SK-N-SH (cell line): Measurements from ENCODE around the gene NKD1. TPM values are rescaled to one million over a fixed set of nuclear protein-coding genes. Genes with fewer than 3 reads are reported as not detected.

Experiments
- CTCF ChIA-PET: fragments of 300-600, 350-600 bp; formaldehyde crosslinking; extraction: SDS; loops from one replicate; lab custom pipeline; 2021; lab: Yijun Ruan, JAX
- POLR2A ChIA-PET: fragments of 350-600 bp; sonication (Branson Sonifier 250); formaldehyde crosslinking; extraction: SDS; loops from one replicate; lab custom pipeline; 2020; ENCODE audit warnings: antibody characterized with exemption, inconsistent platforms; lab: Yijun Ruan, JAX
- DNase-seq: peaks from one replicate; pipeline ENCODE4 v3.0.0; 2012
- H2AFZ ChIP-seq: fragments of 200-600 bp; sonication (generic); 2 replicates; pipeline ENCODE4 v1.8.1; 2016; ENCODE audit warnings: antibody characterized with exemption, mild to moderate bottlenecking, low read depth
- H3F3A ChIP-seq: fragments of 200-600 bp; sonication (generic); replicated peaks from 2 replicates; pipeline ENCODE3; 2016; ENCODE audit warnings: antibody characterized with exemption, mild to moderate bottlenecking; ENCODE audit not compliant: insufficient read depth
- H3K27ac ChIP-seq, 2 experiments: fragments of 200-500 bp in 1 of 2; fragments of 200-600 bp in 1 of 2; sonication (Bioruptor generic) in 1 of 2; sonication (generic), shearing (Covaris generic) in 1 of 2; 2 replicates each; pipeline versions ENCODE4 v1.5.1 to v1.6.1; 2014 to 2016; ENCODE audit warnings: low read depth in 2 of 2, inconsistent platforms in 1 of 2, low read length in 1 of 2, mild to moderate bottlenecking in 1 of 2, mixed read lengths in 1 of 2
- H3K27me3 ChIP-seq: fragments of 200-600 bp; sonication (generic), shearing (Covaris generic); 2 replicates; pipeline ENCODE4 v1.6.1; 2016; ENCODE audit warnings: mixed run types; ENCODE audit not compliant: insufficient read depth
- H3K36me3 ChIP-seq, 2 experiments: fragments of 200-500 bp in 1 of 2; fragments of 200-600 bp in 1 of 2; sonication (Bioruptor generic) in 1 of 2; sonication (generic) in 1 of 2; replicated peaks in 1 of 2; 2 replicates each; pipeline versions ENCODE3 to v1.5.1; 2014 to 2016; ENCODE audit warnings: low read length in 1 of 2, mild to moderate bottlenecking in 1 of 2; ENCODE audit not compliant: insufficient read depth in 2 of 2, control insufficient read depth in 1 of 2
- H3K4me1 ChIP-seq, 2 experiments: fragments of 200-500 bp in 1 of 2; fragments of 200-600 bp in 1 of 2; sonication (Bioruptor generic) in 1 of 2; sonication (generic), shearing (Covaris generic) in 1 of 2; 2 replicates each; pipeline versions ENCODE4 v1.5.1 to v1.6.1; 2014 to 2016; ENCODE audit warnings: low read depth in 1 of 2, low read length in 1 of 2, mixed run types in 1 of 2; ENCODE audit not compliant: insufficient read depth in 2 of 2, control insufficient read depth in 1 of 2
- H3K4me2 ChIP-seq: fragments of 200-600 bp; sonication (generic), shearing (Covaris generic); 2 replicates; pipeline ENCODE4 v1.6.1; 2017; ENCODE audit warnings: mixed run types
- H3K4me3 ChIP-seq, 2 experiments: fragments of 200-500 bp in 1 of 2; fragments of 200-600 bp in 1 of 2; sonication (Bioruptor generic) in 1 of 2; sonication (generic), shearing (Covaris generic) in 1 of 2; 2 replicates each; pipeline versions ENCODE4 v1.5.1 to v1.8.1; 2014 to 2016; ENCODE audit warnings: low read depth in 2 of 2, inconsistent platforms in 1 of 2, low read length in 1 of 2, mild to moderate bottlenecking in 1 of 2, mixed read lengths in 1 of 2, moderate library complexity in 1 of 2
- H3K79me2 ChIP-seq: fragments of 200-600 bp; sonication (generic); 2 replicates; pipeline ENCODE4 v1.8.1; 2017; ENCODE audit warnings: mild to moderate bottlenecking; ENCODE audit not compliant: insufficient read depth
- H3K9ac ChIP-seq: fragments of 200-600 bp; sonication (generic); 2 replicates; pipeline ENCODE4 v1.6.1; 2017; ENCODE audit warnings: mixed run types
- H3K9me2 ChIP-seq: fragments of 200-600 bp; sonication (generic); 2 replicates; pipeline ENCODE4 v1.6.1; 2017; ENCODE audit warnings: mixed run types
- H3K9me3 ChIP-seq: fragments of 200-600 bp; sonication (generic); 2 replicates; pipeline ENCODE4 v1.6.1; 2017; ENCODE audit warnings: mixed run types, mild to moderate bottlenecking, moderate library complexity
- H4K20me1 ChIP-seq: fragments of 200-600 bp; sonication (generic); 2 replicates; pipeline ENCODE4 v1.6.1; 2017; ENCODE audit warnings: mild to moderate bottlenecking, mixed run types; ENCODE audit not compliant: insufficient read depth
- CHD2 ChIP-seq: fragments of 150-350 bp; IDR thresholded peaks from 2 replicates; pipeline ENCODE4 v1.6.1; 2018; ENCODE audit warnings: low read length; ENCODE audit not compliant: partially characterized antibody
- EZH2phosphoT487 ChIP-seq: fragments of 200-600 bp; sonication (generic); IDR thresholded peaks from 2 replicates; pipeline ENCODE4 v1.6.1; 2017; ENCODE audit warnings: low read depth, mixed run types, mild to moderate bottlenecking, antibody characterized with exemption, moderate library complexity, borderline replicate concordance
- FOSL2 ChIP-seq: IDR thresholded peaks from 2 replicates; pipeline ENCODE4 v1.4.0; 2012; ENCODE audit warnings: low read depth, mild to moderate bottlenecking, moderate library complexity, borderline replicate concordance
- FOXJ3 ChIP-seq: sonication (generic); formaldehyde crosslinking; IDR thresholded peaks from 2 replicates; pipeline ENCODE4 v1.5.1; 2020; ENCODE audit warnings: mild to moderate bottlenecking, missing genetic modification reagents
- FOXM1 ChIP-seq: IDR thresholded peaks from 2 replicates; pipeline ENCODE4 v1.4.0; 2012; ENCODE audit warnings: low read depth, mild to moderate bottlenecking
- GATA2 ChIP-seq: sonication (generic); formaldehyde crosslinking; IDR thresholded peaks from 2 replicates; pipeline ENCODE4 v1.5.0; 2020; ENCODE audit warnings: mild to moderate bottlenecking, missing genetic modification reagents
- JUND ChIP-seq: IDR thresholded peaks from 2 replicates; pipeline ENCODE4 v1.4.0; 2012
- NRF1 ChIP-seq: IDR thresholded peaks from 2 replicates; pipeline ENCODE4 v1.6.1; 2012; ENCODE audit warnings: low read depth, mild to moderate bottlenecking, low read length
- RAD21 ChIP-seq: IDR thresholded peaks from 2 replicates; pipeline ENCODE4 v1.6.1; 2012; ENCODE audit warnings: mild to moderate bottlenecking, low read length
- RCOR1 ChIP-seq: fragments of 150-350 bp; IDR thresholded peaks from 2 replicates; pipeline ENCODE4 v1.6.1; 2017; ENCODE audit warnings: antibody characterized with exemption, low read length
- RXRA ChIP-seq: IDR thresholded peaks from 2 replicates; pipeline ENCODE4 v1.4.0; 2012; ENCODE audit warnings: low read depth, mild to moderate bottlenecking, borderline replicate concordance
- TAF1 ChIP-seq: IDR thresholded peaks from 2 replicates; pipeline ENCODE4 v1.6.1; 2012; ENCODE audit warnings: low read depth, mild to moderate bottlenecking, low read length, moderate library complexity, borderline replicate concordance
- TCF12 ChIP-seq: IDR thresholded peaks from 2 replicates; pipeline ENCODE4 v1.4.0; 2012
- YY1 ChIP-seq: IDR thresholded peaks from 2 replicates; pipeline ENCODE4 v1.4.0; 2012; ENCODE audit warnings: low read depth, mild to moderate bottlenecking
- WGBS: methylation state at CpG from one replicate; pipeline ENCODE4 v1.1.6; 2017; ENCODE audit warnings: low lambda C conversion rate; 5-methylcytosine and 5-hydroxymethylcytosine counted together
- polyA plus RNA-seq, 3 experiments: library from polyadenylated mRNA; depleted of rRNA; stranded (reverse); fragments of >200 nt; gene quantifications; 2 replicates each; pipeline ENCODE4 v1.2.3, GENCODE V29; 2012
- TF ChIP-seq, protein P1 (sequence below): fragments of 200-600 bp; sonication (generic); IDR thresholded peaks from 2 replicates; pipeline ENCODE4 v1.6.1; 2017; ENCODE audit warnings: antibody characterized with exemption, mild to moderate bottlenecking, moderate library complexity
- TF ChIP-seq, protein P2 (sequence below): IDR thresholded peaks from 2 replicates; pipeline ENCODE4; 2012
- TF ChIP-seq, protein P3 (sequence below): fragments of 150-350 bp; IDR thresholded peaks from 2 replicates; pipeline ENCODE4 v1.6.1; 2017; ENCODE audit warnings: antibody characterized with exemption, low read length, low read depth, borderline replicate concordance

NKD1 gene, protein sequence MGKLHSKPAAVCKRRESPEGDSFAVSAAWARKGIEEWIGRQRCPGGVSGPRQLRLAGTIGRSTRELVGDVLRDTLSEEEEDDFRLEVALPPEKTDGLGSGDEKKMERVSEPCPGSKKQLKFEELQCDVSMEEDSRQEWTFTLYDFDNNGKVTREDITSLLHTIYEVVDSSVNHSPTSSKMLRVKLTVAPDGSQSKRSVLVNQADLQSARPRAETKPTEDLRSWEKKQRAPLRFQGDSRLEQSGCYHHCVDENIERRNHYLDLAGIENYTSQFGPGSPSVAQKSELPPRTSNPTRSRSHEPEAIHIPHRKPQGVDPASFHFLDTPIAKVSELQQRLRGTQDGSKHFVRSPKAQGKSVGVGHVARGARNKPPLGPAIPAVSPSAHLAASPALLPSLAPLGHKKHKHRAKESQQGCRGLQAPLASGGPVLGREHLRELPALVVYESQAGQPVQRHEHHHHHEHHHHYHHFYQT
- polyA plus RNA-seq (2012; rRNA removed) = 0.02 and 0.13 TPM in 2 replicates
- polyA plus RNA-seq (2012; cell fraction: cytosol; rRNA removed) = 0.03 and 0.16 TPM in 2 replicates
- polyA plus RNA-seq (2012; cell fraction: nucleus; rRNA removed) = 0.04 and 0.05 TPM in 2 replicates

DNA sequence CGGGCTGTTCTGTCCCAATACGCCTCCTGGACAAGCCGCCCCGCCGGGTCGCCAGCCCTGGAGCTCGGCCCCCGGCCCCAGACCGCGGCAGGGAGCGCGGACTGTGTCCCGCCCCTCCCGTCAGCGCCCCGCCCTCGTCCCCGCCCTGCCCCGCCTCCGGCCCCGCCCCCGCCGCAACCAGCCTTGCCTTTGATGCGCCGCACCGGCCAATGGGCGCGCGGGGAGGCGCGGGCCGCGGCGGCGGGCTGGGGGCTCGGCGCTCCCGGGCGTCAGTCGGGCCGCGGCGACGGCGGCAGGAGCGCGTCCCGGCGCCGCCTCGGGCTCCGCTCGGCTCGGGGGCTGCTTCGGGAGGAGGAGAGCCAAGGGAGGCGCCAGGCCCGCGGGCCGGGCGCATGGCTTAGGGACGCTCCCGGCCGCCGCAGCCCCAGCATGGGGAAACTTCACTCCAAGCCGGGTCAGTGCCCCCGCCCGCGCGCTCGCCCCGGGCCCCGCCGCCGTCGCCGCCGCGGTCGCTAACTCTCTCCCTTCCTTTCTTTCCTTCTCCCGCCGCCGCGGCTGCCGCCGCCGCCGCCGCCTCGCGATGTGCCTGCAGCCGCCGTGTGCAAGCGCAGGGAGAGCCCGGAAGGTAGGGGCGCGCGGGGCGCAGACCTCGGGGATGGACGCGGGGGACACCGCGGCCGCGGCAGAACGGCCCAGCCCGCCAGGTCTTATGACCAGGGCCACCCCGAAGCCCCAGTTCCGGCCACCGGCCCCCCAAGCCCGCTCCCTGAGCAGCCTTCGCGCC lies at the start of gene NKD1:
Gene NKD1, plus strand, starts transcription at position 272 of the 784 bp plus-strand sequence. Its CDS starts 158 bp downstream, at position 430.
- POLR2A ChIA-PET = no interaction called here
- H2AFZ ChIP-seq = peak within 1 kb of the TSS; percentile 85; the same call in 1 of the 2 replicates
- H3K9me2 ChIP-seq = no peaks in the 10 kb centered on the region
- TF ChIP-seq, protein P1, sequence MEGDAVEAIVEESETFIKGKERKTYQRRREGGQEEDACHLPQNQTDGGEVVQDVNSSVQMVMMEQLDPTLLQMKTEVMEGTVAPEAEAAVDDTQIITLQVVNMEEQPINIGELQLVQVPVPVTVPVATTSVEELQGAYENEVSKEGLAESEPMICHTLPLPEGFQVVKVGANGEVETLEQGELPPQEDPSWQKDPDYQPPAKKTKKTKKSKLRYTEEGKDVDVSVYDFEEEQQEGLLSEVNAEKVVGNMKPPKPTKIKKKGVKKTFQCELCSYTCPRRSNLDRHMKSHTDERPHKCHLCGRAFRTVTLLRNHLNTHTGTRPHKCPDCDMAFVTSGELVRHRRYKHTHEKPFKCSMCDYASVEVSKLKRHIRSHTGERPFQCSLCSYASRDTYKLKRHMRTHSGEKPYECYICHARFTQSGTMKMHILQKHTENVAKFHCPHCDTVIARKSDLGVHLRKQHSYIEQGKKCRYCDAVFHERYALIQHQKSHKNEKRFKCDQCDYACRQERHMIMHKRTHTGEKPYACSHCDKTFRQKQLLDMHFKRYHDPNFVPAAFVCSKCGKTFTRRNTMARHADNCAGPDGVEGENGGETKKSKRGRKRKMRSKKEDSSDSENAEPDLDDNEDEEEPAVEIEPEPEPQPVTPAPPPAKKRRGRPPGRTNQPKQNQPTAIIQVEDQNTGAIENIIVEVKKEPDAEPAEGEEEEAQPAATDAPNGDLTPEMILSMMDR = no peak
- TF ChIP-seq CHD2 = no peak
- TF ChIP-seq FOXM1 = no peak
- TF ChIP-seq FOXJ3 = no peak
- no peak for TF ChIP-seq RAD21
- TF ChIP-seq, protein P2, sequence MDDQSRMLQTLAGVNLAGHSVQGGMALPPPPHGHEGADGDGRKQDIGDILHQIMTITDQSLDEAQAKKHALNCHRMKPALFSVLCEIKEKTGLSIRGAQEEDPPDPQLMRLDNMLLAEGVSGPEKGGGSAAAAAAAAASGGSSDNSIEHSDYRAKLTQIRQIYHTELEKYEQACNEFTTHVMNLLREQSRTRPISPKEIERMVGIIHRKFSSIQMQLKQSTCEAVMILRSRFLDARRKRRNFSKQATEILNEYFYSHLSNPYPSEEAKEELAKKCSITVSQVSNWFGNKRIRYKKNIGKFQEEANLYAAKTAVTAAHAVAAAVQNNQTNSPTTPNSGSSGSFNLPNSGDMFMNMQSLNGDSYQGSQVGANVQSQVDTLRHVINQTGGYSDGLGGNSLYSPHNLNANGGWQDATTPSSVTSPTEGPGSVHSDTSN = no peak
- TF ChIP-seq TCF12 = no peak
- 2% methylated on average over 17 of the region's 113 CpGs for WGBS
- peak within 1 kb of the TSS in 1 of 2 experiments; percentile 22; a peak in 1 of 4 replicates for H3K27ac ChIP-seq
- no peaks in the 10 kb centered on the region for H4K20me1 ChIP-seq
- peaks cover 48% of the 10 kb centered on the region for H3K27me3 ChIP-seq
- no peaks in the 10 kb centered on the region for H3K9me3 ChIP-seq
- no peaks in the 10 kb centered on the region for H3F3A ChIP-seq
- H3K36me3 ChIP-seq = no peaks in the 10 kb centered on the region
- H3K79me2 ChIP-seq = no peaks in the 10 kb centered on the region
- DNase-seq = peak; percentile 97
- H3K4me3 ChIP-seq = peak within 1 kb of the TSS; percentile 57 to 68
- H3K9ac ChIP-seq = no peak within 1 kb of the TSS
- H3K4me2 ChIP-seq = peak within 1 kb of the TSS; percentile 87
- H3K4me1 ChIP-seq = peaks cover 0 to 9% of the 10 kb centered on the region in 2 experiments; a peak in 1 of 4 replicates
- CTCF ChIA-PET = interaction anchor here (1.0 to 1.8 kb wide), 5 partner anchors 20 to 174 kb away, joined by 3 to 13 read pairs (median 3); no protein-coding TSS in a partner anchor

DNA sequence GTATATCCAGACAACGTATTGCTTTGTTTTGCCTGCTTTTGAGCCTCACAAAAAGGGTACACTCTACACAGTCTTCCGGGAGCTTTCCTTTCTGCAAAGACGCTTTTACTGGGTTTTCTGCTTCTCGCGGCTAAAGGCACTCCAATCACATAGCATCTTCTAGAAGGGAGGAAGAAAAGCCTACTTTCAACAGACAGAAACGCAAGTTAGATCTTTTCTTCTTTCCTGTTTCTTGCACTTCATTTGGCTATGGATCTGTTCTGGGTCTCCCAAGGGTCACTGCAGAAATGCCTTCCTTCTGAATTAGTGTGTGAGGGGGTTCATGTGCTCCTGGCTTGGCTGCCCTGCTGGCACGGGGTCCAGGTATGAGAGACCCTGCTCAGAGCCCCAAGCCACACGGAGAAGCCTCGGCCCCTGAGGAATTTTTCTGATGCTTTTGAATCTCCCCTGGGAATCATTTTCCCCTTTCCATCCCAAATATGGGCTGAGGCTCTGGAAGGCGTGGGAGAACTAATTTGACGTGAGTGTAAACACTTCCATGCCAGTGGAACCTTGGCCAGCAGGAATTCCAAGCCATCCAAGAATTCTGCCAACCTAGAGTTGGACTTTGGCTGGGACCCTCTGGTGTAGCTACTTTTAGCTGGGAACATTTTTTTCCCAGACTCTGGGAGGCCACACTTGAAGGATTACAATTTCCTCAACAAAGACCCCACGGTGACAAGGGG lies 49.6 kb upstream of the NKD1 start:
- H3F3A ChIP-seq = no peaks in the 10 kb centered on the region
- peaks cover 0 to 4% of the 10 kb centered on the region in 2 experiments; a peak in 1 of 4 replicates for H3K4me1 ChIP-seq
- H3K9me2 ChIP-seq = no peaks in the 10 kb centered on the region
- no peak overlapping the region for H3K4me2 ChIP-seq
- no peak overlapping the region for H3K27ac ChIP-seq
- CTCF ChIA-PET = interaction anchor here (1.3 kb wide), 2 partner anchors 11 to 33 kb away, joined by 3 to 5 read pairs; no protein-coding TSS in a partner anchor
- POLR2A ChIA-PET = no interaction called here
- no peaks in the 10 kb centered on the region for H4K20me1 ChIP-seq
- H3K9me3 ChIP-seq = no peaks in the 10 kb centered on the region
- no peak overlapping the region for H3K9ac ChIP-seq
- DNase-seq = no peak
- H3K4me3 ChIP-seq = no peak overlapping the region
- 33% methylated on average over 10 of the region's 12 CpGs for WGBS
- no peaks in the 10 kb centered on the region for H3K27me3 ChIP-seq
- H3K36me3 ChIP-seq = no peaks in the 10 kb centered on the region
- H3K79me2 ChIP-seq = no peaks in the 10 kb centered on the region
- no peak overlapping the region for H2AFZ ChIP-seq
- no peak for TF ChIP-seq TAF1
- no peak for TF ChIP-seq YY1
- no peak for TF ChIP-seq RCOR1
- no peak for TF ChIP-seq EZH2phosphoT487
- TF ChIP-seq FOSL2 = no peak
- TF ChIP-seq, protein P3, sequence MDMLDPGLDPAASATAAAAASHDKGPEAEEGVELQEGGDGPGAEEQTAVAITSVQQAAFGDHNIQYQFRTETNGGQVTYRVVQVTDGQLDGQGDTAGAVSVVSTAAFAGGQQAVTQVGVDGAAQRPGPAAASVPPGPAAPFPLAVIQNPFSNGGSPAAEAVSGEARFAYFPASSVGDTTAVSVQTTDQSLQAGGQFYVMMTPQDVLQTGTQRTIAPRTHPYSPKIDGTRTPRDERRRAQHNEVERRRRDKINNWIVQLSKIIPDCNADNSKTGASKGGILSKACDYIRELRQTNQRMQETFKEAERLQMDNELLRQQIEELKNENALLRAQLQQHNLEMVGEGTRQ = no peak
- TF ChIP-seq RXRA = no peak
- TF ChIP-seq, protein P2 = no peak
- no peak for TF ChIP-seq JUND
- no peak for TF ChIP-seq NRF1
- TF ChIP-seq GATA2 (CRISPR knock-in tag) = no peak
